ENCODE results near the gene PAX5. TPM values are rescaled to one million over a fixed set of nuclear protein-coding genes. Genes with fewer than 3 reads are reported as not detected.

Gene PAX5
- polyA plus RNA-seq, 1 donor, result 0.07 TPM

DNA sequence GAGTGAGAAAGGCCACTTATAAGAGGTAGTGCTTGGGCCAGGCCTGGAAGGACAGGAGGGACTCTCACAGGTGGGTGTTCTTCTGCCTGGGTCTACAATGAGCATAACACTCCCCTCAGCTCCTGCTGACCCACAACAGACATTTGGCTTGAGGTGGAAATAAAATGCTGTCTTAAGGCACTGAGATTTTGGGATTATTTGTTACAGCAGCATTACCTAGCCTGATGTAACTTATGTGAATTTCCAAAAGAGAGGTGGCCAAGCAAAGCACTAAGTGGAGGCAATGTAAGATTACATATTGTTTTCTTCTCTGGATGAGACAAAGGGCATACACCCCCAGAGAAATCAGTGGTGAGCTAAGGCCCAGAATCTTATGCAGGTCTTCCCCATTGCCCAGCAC, 221.5 kb downstream of the PAX5 start:
- no peak for DNase-seq

DNA sequence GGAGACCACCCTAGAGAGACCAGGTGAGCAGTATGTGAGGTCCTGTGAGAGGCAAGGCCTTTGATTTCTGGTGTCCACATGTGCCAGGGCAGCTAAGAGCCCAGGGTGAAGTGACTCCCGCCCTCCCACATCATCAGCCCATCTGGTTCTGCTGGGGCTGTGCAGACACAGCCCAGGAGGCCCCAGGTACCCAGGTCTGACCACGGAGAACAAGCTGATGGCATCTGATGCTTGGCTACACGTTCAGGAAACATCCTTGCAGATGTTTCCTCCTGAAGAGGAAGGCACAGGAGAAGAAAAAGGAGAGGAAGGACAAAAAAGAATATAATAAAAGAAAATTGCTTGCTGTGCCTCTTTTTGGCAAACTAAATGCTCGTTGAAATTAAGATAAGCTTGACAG, 225.8 kb downstream of the PAX5 start:
- DNase-seq, result no peak

DNA sequence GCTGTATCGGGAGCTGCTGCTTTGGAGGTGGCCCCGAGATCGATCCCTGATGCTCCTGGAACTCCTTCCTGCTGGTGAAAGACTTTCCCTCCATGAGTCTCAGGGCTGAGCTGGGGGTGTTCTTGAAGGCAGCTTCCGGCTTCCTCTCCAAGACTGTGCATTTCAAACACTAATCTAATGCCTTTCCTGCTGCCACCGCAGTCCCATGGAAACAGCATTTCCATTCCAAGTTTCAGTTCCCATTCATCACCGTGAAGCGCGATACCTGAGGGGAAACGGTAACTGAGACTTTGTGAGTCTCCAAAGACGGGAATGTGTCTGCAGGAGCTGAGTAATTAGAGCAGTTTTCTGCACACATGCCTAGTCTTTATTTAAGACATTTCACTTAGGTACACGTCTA, 230.1 kb downstream of the PAX5 start:
- DNase-seq, result no peak

DNA sequence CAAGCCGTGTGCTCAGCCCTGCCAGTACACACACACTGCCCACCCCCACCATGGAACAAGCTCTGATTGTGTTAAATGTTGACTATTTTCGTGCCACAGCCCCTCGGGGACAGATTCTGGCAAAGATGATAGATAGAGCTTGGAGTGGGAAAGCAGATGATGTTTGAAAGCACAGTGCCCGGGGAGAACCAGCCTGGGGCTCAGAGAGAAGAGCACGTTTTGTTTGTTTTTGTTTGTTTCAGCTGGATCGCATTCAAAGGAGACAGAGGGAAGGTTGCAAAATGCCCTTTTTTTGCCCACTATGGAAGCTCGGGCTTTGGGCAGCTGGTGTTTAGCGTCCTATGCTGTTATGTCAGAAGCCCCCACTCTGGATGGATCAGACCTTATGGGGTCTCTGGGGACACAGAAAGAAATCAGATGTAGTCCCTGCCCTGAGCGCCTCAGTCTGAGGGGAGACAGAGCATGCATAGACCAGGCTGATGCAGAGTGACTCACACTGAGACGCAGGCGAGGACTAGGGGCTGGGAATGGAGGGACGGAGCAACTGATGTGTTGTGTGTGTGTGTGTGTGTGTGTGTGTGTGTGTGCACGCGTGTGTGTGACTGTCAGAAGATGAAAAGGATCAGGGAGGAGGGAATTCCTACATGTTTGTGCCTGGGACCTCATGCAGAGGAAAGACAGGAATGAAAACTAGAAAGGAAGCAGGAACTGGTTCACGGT, 231.7 kb downstream of the PAX5 start:
- DNase-seq, result no peak

DNA sequence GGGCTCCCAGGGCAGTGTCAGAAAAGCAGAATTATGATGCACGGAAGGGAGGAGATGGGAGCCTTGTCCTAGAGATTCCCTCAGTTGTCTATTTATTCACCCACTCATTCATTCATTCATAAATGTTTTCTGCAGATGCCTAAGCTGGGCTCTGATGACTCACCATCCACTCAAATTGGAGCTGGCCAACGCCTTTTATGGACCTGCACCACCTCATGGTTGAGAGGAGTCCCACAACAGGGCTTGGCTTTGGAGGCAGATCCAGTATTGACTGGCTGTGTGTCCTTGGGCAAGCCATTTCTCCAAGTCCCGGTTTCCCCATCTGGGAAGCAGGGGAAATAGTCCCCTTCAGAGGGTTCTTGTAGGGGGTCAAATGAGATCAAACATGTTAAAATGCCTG, 233.6 kb downstream of the PAX5 start:
- no peak for DNase-seq

DNA sequence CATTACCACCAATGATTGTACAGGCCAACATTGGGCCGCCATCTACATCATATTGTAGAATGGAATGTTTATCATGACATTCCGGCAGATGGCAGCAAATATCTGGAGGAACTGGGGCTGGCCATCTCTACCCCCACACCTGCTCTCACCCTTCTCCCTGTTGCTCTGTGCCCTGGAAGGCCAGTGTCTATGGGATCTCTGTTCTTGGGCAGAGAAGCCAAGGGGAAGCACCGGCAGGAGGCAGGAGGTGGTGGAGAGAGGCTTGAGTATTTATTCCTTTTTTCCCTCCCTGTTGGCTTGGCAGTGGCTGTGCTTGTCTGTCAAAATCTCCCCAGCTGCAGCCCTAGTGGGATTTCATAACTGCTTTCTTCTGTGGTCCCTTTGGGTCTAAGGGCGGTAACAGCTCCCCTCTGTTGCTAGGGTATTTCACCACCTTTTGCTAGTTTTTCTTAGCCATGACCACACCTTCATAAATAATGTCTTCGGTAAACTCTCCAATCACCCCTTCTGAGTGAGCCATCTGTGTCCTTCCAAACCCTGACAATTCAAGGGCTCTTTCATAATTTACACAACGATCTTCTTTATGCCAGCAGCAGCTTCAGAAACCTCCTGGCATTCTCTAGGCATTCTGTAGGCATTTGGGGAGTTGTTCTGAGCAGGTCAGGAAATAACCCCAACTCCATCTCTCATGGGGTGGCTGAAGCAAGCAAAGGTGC, 235.6 kb downstream of the PAX5 start:
- no peak for DNase-seq

DNA sequence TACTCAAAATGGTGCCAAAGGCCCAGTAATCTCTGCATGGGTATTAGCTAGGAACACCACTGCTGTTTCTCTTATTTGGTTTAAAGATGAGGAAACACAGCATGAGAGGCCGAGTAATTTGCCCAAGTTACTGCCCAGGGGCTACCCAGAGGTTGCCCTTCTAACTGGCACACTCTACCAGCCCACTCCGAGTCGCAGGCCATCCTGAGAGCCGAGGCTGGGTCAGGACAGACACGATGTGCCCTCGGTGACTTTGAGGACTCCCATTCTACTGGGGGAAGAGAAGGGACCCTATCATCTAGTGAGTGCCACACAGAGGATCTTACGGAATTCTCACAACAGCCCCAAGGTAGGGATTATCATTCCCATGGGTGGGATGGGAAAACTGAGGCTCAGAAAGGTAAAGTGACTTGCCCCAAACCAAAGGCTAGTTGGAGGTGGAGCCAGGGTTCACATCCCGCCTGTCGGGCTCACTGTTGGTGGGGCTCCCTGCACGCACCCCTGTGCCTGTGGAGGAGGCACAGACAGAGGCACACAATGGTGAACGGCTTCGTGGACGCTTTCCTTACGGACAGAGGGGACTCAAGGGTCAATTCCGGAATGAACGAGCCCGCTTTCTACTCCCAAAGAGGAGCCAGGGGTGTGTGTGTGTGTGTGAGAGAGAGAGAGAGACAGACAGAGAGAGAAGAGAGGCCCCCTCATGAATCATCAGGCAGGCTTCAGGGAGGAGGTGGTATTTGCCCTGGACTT, 236.4 kb downstream of the PAX5 start:
- no peak for DNase-seq

DNA sequence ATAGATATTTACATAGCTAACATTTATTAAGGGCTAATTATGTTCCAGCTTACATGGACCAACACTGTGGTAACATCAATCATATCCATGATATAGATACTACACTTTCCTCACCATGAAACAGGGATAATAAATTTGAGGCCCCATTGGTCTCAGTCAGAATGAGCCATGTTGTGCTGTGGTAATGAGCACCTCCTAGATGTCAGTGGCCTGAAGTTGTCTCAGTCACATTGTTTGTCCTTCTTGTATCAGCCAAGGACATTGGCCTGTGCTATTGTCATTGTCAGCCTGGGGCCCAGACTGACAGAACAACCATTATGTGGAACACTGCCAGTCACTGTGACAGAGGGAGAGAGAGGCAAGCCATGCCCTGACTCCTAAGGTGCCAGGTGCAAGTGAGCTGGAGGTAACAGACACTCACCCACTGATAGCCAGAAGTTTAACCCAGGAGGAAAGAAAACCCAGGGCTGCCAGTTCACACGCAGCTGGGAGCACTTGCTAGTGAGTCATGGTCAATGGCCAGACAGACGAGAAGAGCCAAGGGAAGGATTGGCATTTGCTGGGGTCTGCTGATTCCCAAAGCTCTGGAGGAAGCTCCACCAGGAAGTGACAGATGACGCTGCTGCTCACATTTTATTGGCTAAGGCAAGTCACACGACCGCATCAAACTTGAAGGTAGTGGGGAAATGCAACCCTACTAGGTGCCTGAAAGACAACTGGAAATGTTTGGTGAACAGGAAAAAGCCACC, 237.2 kb downstream of the PAX5 start:
- DNase-seq, result no peak

DNA sequence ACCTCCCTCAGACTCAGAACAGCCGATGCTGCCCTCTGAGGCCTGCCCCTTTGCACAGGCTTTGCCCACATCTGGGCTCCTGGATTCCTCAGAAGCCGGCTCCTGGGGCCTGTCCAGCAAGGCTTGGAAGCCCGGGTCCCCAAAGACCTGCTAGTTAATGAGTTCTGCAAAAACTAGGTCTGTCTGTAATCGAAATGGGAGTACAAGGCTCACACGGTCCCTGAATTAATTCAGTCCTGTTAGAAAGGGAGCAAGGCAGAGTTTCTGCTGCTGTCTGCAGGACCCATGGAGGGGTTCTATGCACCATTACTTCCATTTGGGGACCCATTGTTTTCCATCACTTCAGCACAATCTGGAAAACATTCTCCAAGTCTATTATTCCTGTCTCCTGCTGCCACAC, 239.6 kb downstream of the PAX5 start:
- no peak for DNase-seq

DNA sequence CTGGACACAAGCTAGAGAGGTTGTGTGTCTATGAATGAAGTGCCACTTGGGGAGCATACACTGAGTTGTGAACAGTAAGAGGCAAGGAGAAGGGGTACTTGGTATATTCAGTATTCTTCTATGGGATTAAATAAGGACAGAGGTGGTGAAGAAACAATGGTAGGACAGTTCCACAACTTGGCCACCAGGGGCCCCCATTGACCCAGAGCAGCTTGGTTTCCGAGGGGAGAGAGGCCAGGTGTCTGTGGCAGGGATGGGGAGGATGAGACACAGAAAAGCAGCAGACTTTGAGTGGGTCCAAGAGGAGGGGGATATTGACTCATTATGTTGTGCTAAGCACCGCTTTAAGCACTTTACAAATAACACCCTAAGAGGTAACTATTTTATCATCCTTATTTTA, 240.8 kb downstream of the PAX5 start:
- no peak for DNase-seq

DNA sequence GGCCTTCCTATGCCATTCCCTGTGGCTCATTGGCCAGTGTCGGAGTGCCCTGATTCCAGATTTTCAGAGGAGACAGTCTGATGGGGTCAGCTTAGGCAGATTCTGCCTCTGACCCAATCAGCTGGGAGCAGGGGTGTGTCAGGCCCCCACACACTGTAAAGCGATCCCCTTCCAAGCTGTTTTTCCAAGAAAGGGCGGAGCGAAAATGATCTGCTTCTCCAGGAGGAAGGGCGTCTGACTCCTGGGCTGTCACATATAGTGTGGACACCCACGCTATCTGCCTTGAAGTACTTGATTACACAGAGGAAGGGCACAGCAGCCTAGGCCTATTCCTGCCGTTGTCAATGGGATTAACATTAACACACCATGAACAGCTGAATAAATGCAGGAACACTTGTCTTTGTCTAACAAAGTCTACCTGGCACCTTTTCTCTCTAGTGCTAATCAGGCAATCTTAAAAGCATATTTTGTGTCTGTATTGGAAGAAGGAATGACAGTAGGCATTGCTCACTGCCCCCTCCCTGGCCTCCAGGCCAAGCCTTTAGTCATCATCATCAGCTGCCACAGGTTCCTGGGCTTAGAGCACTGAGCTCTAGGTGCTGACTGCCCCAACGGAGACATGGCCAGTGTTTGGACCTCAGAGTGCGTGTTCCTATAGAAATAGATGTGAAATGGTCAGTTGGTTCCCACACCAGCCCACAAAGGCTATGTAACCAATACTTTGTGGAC, 242.7 kb downstream of the PAX5 start:
- no peak for DNase-seq

DNA sequence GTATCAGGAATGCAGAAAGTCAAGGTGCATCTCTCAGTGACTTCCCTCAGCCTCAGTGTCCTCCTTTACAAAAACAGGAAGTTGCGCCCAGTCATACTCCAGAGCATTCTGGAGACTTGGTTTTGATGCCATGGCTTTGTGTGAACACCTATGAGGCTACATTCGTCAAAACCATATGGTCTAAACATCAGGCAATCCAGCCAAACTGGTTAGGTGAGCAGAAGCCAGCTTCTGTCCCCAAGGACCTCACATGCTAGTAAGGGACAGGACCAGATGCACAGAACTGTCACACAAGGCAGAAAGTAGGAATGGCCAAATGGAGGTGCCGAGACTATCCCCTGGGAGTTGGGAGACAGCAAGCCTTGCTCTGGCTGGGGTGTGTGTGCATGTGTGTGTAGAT, 244.2 kb downstream of the PAX5 start:
- no peak for DNase-seq

DNA sequence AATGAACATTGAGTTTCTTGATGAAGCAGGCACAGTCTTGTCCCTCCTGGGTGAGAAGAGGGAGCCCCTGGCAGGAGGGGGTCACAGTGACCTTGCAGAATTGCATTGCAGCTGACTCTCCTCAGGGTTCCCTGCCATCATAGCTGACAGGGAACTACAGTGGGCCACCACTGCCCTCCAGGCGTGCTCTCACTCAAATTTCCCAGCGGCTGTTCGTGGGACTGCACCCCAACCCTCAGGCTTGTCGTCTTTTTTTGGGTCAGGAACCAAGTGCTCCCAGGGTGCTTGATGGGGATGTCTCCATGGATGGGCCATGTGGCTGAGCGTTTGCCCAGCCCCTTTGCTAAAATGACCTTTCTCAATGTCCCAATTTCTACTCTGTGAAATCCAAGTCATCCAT, 245.5 kb downstream of the PAX5 start:
- DNase-seq, result no peak

DNA sequence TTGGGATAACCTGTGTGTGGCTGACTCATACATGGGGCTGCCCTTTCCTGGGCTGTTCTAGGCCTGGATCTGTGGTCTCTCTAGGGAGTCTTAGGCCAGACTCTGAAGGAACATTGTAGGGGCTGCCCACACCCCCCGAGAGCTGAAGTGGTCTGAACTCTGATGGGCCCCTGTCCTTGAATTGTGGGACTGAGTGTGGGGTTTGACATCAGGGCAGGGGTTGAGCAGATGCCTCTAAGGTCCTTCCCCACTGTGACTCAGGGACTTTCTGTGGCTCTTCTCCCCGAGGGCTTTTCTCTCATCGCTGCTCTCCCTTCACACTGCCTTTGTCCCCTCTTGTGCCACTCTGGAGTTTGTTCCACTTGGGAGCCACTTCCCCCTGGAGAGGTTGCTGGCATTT, 246.4 kb downstream of the PAX5 start:
- no peak for DNase-seq

Other genes starting within 250 kb of the PAX5 start
- 27.4 TPM for gene ZCCHC7, start 86.3 kb upstream of the PAX5 start, polyA plus RNA-seq (ENCODE audit: insufficient read length)